GM21528 (cell line): Measurements from ENCODE around the gene GAP43.

Source experiments
- ATAC-seq: cut with Tn5 transposase; IDR thresholded peaks from one replicate; pipeline ENCODE4 v1.9.1; 2021; ENCODE audit warnings: mild to moderate bottlenecking, moderate library complexity; ENCODE audit not compliant: unreplicated experiment, low FRiP score

Gene GAP43

GRCh38 chr3:115623044-115623868, at the start of gene GAP43:
Gene GAP43 (plus strand): TSS chr3:115623510. CDS start chr3:115623690, 180 bp downstream.
- ATAC-seq: no peak

- ATAC-seq: no peak
Measured at GRCh38 chr3:115576325-115576875, 46.9 kb upstream of the GAP43 start.

- ATAC-seq: no peak
Measured at GRCh38 chr3:115577000-115577399, 46.3 kb upstream of the GAP43 start.

GRCh38 chr3:115578331-115578730, 45.0 kb upstream of the GAP43 start:
- ATAC-seq: no peak

- ATAC-seq: no peak
Measured at GRCh38 chr3:115580566-115580965, 42.7 kb upstream of the GAP43 start.

GRCh38 chr3:115581362-115582135, 41.8 kb upstream of the GAP43 start:
- ATAC-seq: no peak

- ATAC-seq: no peak
Measured at GRCh38 chr3:115588201-115589115, 34.9 kb upstream of the GAP43 start.

- no peak for ATAC-seq
Measured at GRCh38 chr3:115590873-115591272, 32.4 kb upstream of the GAP43 start.

- ATAC-seq: no peak
Measured at GRCh38 chr3:115595611-115596275, 27.6 kb upstream of the GAP43 start.

- ATAC-seq: no peak
Measured at GRCh38 chr3:115598216-115598615, 25.1 kb upstream of the GAP43 start.

GRCh38 chr3:115602194-115602593, 21.1 kb upstream of the GAP43 start:
- no peak for ATAC-seq

GRCh38 chr3:115611630-115612029, 11.7 kb upstream of the GAP43 start:
- ATAC-seq: no peak

GRCh38 chr3:115615001-115615814, 8.1 kb upstream of the GAP43 start:
- ATAC-seq: no peak

GRCh38 chr3:115616461-115616860, 6.8 kb upstream of the GAP43 start:
- ATAC-seq: no peak

- no peak for ATAC-seq
Measured at GRCh38 chr3:115617591-115617990, 5.7 kb upstream of the GAP43 start.

GRCh38 chr3:115624029-115624741, 875 bp downstream of the GAP43 start:
- no peak for ATAC-seq

- ATAC-seq: no peak
Measured at GRCh38 chr3:115624901-115625300, 1.6 kb downstream of the GAP43 start.

GRCh38 chr3:115626006-115626409, 2.7 kb downstream of the GAP43 start:
- ATAC-seq: no peak
